GM12872 (cell line): ENCODE data around the gene NLGN1.

ENCODE experiments used
- CTCF ChIP-seq: IDR thresholded peaks from 3 replicates; pipeline ENCODE4 v1.5.1; 2011; ENCODE audit warnings: low read depth, mild to moderate bottlenecking, low read length, moderate library complexity; ENCODE audit not compliant: insufficient read depth

The NLGN1 gene

GRCh38 chr3:173793963-173794362 is 396.4 kb downstream of the NLGN1 start:
- TF ChIP-seq CTCF, result no peak

GRCh38 chr3:173796405-173796804 is 398.9 kb downstream of the NLGN1 start:
- no peak for TF ChIP-seq CTCF

GRCh38 chr3:173796890-173797289 is 399.3 kb downstream of the NLGN1 start:
- TF ChIP-seq CTCF, result no peak

GRCh38 chr3:173799060-173799816 is 401.7 kb downstream of the NLGN1 start:
- TF ChIP-seq CTCF, result no peak

- TF ChIP-seq CTCF, result no peak
Observed at GRCh38 chr3:173800154-173800553, 402.6 kb downstream of the NLGN1 start.

GRCh38 chr3:173814809-173815208 is 417.3 kb downstream of the NLGN1 start:
- no peak for TF ChIP-seq CTCF

GRCh38 chr3:173819368-173819767 is 421.8 kb downstream of the NLGN1 start:
- no peak for TF ChIP-seq CTCF
